Measurements from ENCODE around the gene PRKAA2.

The PRKAA2 gene

GRCh38 chr1:56688522-56689026 lies 43.5 kb downstream of the PRKAA2 start:
- TF ChIP-seq CTCF (IDR thresholded peaks at IDR 0.05), result no peak
- Histone ChIP-seq H3K4me3 (no peak overlapping the region), H3K27ac (no peak overlapping the region)
- DNase-seq (ENCODE audit: low spot score), result no peak

- no peak overlapping the region for H3K4me3 ChIP-seq
- DNase-seq (ENCODE audit: low spot score), result no peak
- TF ChIP-seq CTCF (IDR thresholded peaks at IDR 0.05), result no peak
- H3K27ac ChIP-seq, result no peak overlapping the region
Measured at GRCh38 chr1:56696663-56697062, 51.5 kb downstream of the PRKAA2 start.

GRCh38 chr1:56703747-56704146 lies 58.6 kb downstream of the PRKAA2 start:
- H3K27ac ChIP-seq, result no peak overlapping the region
- no peak overlapping the region for H3K4me3 ChIP-seq
- DNase-seq (ENCODE audit: low spot score), result no peak
- no peak for TF ChIP-seq CTCF (IDR thresholded peaks at IDR 0.05)

- TF ChIP-seq CTCF (IDR thresholded peaks at IDR 0.05), result no peak
- H3K27ac ChIP-seq, result no peak overlapping the region
- H3K4me3 ChIP-seq, result no peak overlapping the region
- DNase-seq (ENCODE audit: low spot score), result no peak
Measured at GRCh38 chr1:56707379-56707778, 62.3 kb downstream of the PRKAA2 start.

- Histone ChIP-seq H3K27ac (no peak overlapping the region), H3K4me3 (no peak overlapping the region)
- no peak for DNase-seq (ENCODE audit: low spot score)
- peak; percentile 48 for TF ChIP-seq CTCF (IDR thresholded peaks at IDR 0.05)
Measured at GRCh38 chr1:56709269-56709880, 64.3 kb downstream of the PRKAA2 start.

- H3K27ac ChIP-seq, result no peak overlapping the region
- no peak for DNase-seq (ENCODE audit: low spot score)
- TF ChIP-seq CTCF (IDR thresholded peaks at IDR 0.05), result no peak
- no peak overlapping the region for H3K4me3 ChIP-seq
Measured at GRCh38 chr1:56709995-56710394, 64.9 kb downstream of the PRKAA2 start.

- Histone ChIP-seq H3K27ac (no peak overlapping the region), H3K4me3 (no peak overlapping the region)
- no peak for TF ChIP-seq CTCF (IDR thresholded peaks at IDR 0.05)
- DNase-seq (ENCODE audit: low spot score), result no peak
Measured at GRCh38 chr1:56710646-56711045, 65.5 kb downstream of the PRKAA2 start.

Measured in coronary artery (tissue), 2 donors.